SK-N-SH (cell line): ENCODE measurements around the gene EIF3B. TPM values are rescaled to one million over a fixed set of nuclear protein-coding genes. Genes with fewer than 3 reads are reported as not detected.
A peak's percentile ranks its signal among the peaks of the same experiment; 100 is the strongest.

Experiments used
- CTCF ChIA-PET: fragments of 300-600, 350-600 bp; formaldehyde crosslinking; extraction: SDS; loops from one replicate; lab custom pipeline; 2021; lab: Yijun Ruan, JAX
- POLR2A ChIA-PET: fragments of 350-600 bp; sonication (Branson Sonifier 250); formaldehyde crosslinking; extraction: SDS; loops from one replicate; lab custom pipeline; 2020; ENCODE audit warnings: antibody characterized with exemption, inconsistent platforms; lab: Yijun Ruan, JAX
- DNase-seq: peaks from one replicate; pipeline ENCODE4 v3.0.0; 2012
- H2AFZ ChIP-seq: fragments of 200-600 bp; sonication (generic); 2 replicates; pipeline ENCODE4 v1.8.1; 2016; ENCODE audit warnings: antibody characterized with exemption, mild to moderate bottlenecking, low read depth
- H3F3A ChIP-seq: fragments of 200-600 bp; sonication (generic); replicated peaks from 2 replicates; pipeline ENCODE3; 2016; ENCODE audit warnings: antibody characterized with exemption, mild to moderate bottlenecking; ENCODE audit not compliant: insufficient read depth
- H3K27ac ChIP-seq, 2 experiments: fragments of 200-500 bp in 1 of 2; fragments of 200-600 bp in 1 of 2; sonication (Bioruptor generic) in 1 of 2; sonication (generic), shearing (Covaris generic) in 1 of 2; 2 replicates each; pipeline versions ENCODE4 v1.5.1 to v1.6.1; 2014 to 2016; ENCODE audit warnings: low read depth in 2 of 2, inconsistent platforms in 1 of 2, low read length in 1 of 2, mild to moderate bottlenecking in 1 of 2, mixed read lengths in 1 of 2
- H3K27me3 ChIP-seq: fragments of 200-600 bp; sonication (generic), shearing (Covaris generic); 2 replicates; pipeline ENCODE4 v1.6.1; 2016; ENCODE audit warnings: mixed run types; ENCODE audit not compliant: insufficient read depth
- H3K36me3 ChIP-seq, 2 experiments: fragments of 200-500 bp in 1 of 2; fragments of 200-600 bp in 1 of 2; sonication (Bioruptor generic) in 1 of 2; sonication (generic) in 1 of 2; replicated peaks in 1 of 2; 2 replicates each; pipeline versions ENCODE3 to v1.5.1; 2014 to 2016; ENCODE audit warnings: low read length in 1 of 2, mild to moderate bottlenecking in 1 of 2; ENCODE audit not compliant: insufficient read depth in 2 of 2, control insufficient read depth in 1 of 2
- H3K4me1 ChIP-seq, 2 experiments: fragments of 200-500 bp in 1 of 2; fragments of 200-600 bp in 1 of 2; sonication (Bioruptor generic) in 1 of 2; sonication (generic), shearing (Covaris generic) in 1 of 2; 2 replicates each; pipeline versions ENCODE4 v1.5.1 to v1.6.1; 2014 to 2016; ENCODE audit warnings: low read depth in 1 of 2, low read length in 1 of 2, mixed run types in 1 of 2; ENCODE audit not compliant: insufficient read depth in 2 of 2, control insufficient read depth in 1 of 2
- H3K4me2 ChIP-seq: fragments of 200-600 bp; sonication (generic), shearing (Covaris generic); 2 replicates; pipeline ENCODE4 v1.6.1; 2017; ENCODE audit warnings: mixed run types
- H3K4me3 ChIP-seq, 2 experiments: fragments of 200-500 bp in 1 of 2; fragments of 200-600 bp in 1 of 2; sonication (Bioruptor generic) in 1 of 2; sonication (generic), shearing (Covaris generic) in 1 of 2; 2 replicates each; pipeline versions ENCODE4 v1.5.1 to v1.8.1; 2014 to 2016; ENCODE audit warnings: low read depth in 2 of 2, inconsistent platforms in 1 of 2, low read length in 1 of 2, mild to moderate bottlenecking in 1 of 2, mixed read lengths in 1 of 2, moderate library complexity in 1 of 2
- H3K79me2 ChIP-seq: fragments of 200-600 bp; sonication (generic); 2 replicates; pipeline ENCODE4 v1.8.1; 2017; ENCODE audit warnings: mild to moderate bottlenecking; ENCODE audit not compliant: insufficient read depth
- H3K9ac ChIP-seq: fragments of 200-600 bp; sonication (generic); 2 replicates; pipeline ENCODE4 v1.6.1; 2017; ENCODE audit warnings: mixed run types
- H3K9me2 ChIP-seq: fragments of 200-600 bp; sonication (generic); 2 replicates; pipeline ENCODE4 v1.6.1; 2017; ENCODE audit warnings: mixed run types
- H3K9me3 ChIP-seq: fragments of 200-600 bp; sonication (generic); 2 replicates; pipeline ENCODE4 v1.6.1; 2017; ENCODE audit warnings: mixed run types, mild to moderate bottlenecking, moderate library complexity
- H4K20me1 ChIP-seq: fragments of 200-600 bp; sonication (generic); 2 replicates; pipeline ENCODE4 v1.6.1; 2017; ENCODE audit warnings: mild to moderate bottlenecking, mixed run types; ENCODE audit not compliant: insufficient read depth
- EP300 ChIP-seq, 2 experiments: IDR thresholded peaks; 2 replicates each; pipeline versions ENCODE4 v1.4.0 to v1.6.1; 2012; ENCODE audit warnings: borderline replicate concordance in 1 of 2, low read depth in 1 of 2, low read length in 1 of 2
- EZH2phosphoT487 ChIP-seq: fragments of 200-600 bp; sonication (generic); IDR thresholded peaks from 2 replicates; pipeline ENCODE4 v1.6.1; 2017; ENCODE audit warnings: low read depth, mixed run types, mild to moderate bottlenecking, antibody characterized with exemption, moderate library complexity, borderline replicate concordance
- FOXM1 ChIP-seq: IDR thresholded peaks from 2 replicates; pipeline ENCODE4 v1.4.0; 2012; ENCODE audit warnings: low read depth, mild to moderate bottlenecking
- GATA2 ChIP-seq: sonication (generic); formaldehyde crosslinking; IDR thresholded peaks from 2 replicates; pipeline ENCODE4 v1.5.0; 2020; ENCODE audit warnings: mild to moderate bottlenecking, missing genetic modification reagents
- IRF3 ChIP-seq: fragments of 150-350 bp; IDR thresholded peaks from 2 replicates; pipeline ENCODE4 v1.6.1; 2016; ENCODE audit warnings: mild to moderate bottlenecking, low read depth, low read length
- MAX ChIP-seq: IDR thresholded peaks from 2 replicates; pipeline ENCODE4 v1.4.0; 2012; ENCODE audit warnings: low read depth
- MEF2A ChIP-seq: IDR thresholded peaks from 2 replicates; pipeline ENCODE4 v1.4.0; 2012; ENCODE audit warnings: low read depth, borderline replicate concordance
- NFIC ChIP-seq: IDR thresholded peaks from 2 replicates; pipeline ENCODE4 v1.4.0; 2012; ENCODE audit warnings: borderline replicate concordance
- POLR2AphosphoS5 ChIP-seq: IDR thresholded peaks from 2 replicates; pipeline ENCODE4 v1.6.1; 2012; ENCODE audit warnings: low read depth, low read length
- RAD21 ChIP-seq: IDR thresholded peaks from 2 replicates; pipeline ENCODE4 v1.6.1; 2012; ENCODE audit warnings: mild to moderate bottlenecking, low read length
- RCOR1 ChIP-seq: fragments of 150-350 bp; IDR thresholded peaks from 2 replicates; pipeline ENCODE4 v1.6.1; 2017; ENCODE audit warnings: antibody characterized with exemption, low read length
- RFX5 ChIP-seq: IDR thresholded peaks from 2 replicates; pipeline ENCODE4 v1.6.1; 2012; ENCODE audit warnings: mild to moderate bottlenecking, improper control_type of control experiment, low read length
- RXRA ChIP-seq: IDR thresholded peaks from 2 replicates; pipeline ENCODE4 v1.4.0; 2012; ENCODE audit warnings: low read depth, mild to moderate bottlenecking, borderline replicate concordance
- TAF1 ChIP-seq: IDR thresholded peaks from 2 replicates; pipeline ENCODE4 v1.6.1; 2012; ENCODE audit warnings: low read depth, mild to moderate bottlenecking, low read length, moderate library complexity, borderline replicate concordance
- USF1 ChIP-seq: IDR thresholded peaks from 2 replicates; pipeline ENCODE4 v1.4.0; 2012; ENCODE audit warnings: low read depth, borderline replicate concordance
- YY1 ChIP-seq: IDR thresholded peaks from 2 replicates; pipeline ENCODE4 v1.4.0; 2012; ENCODE audit warnings: low read depth, mild to moderate bottlenecking
- ZBTB33 ChIP-seq: IDR thresholded peaks from 2 replicates; pipeline ENCODE4 v1.4.0; 2012; ENCODE audit warnings: low read depth, borderline replicate concordance
- WGBS: methylation state at CpG from one replicate; pipeline ENCODE4 v1.1.6; 2017; ENCODE audit warnings: low lambda C conversion rate; 5-methylcytosine and 5-hydroxymethylcytosine counted together
- polyA plus RNA-seq, 3 experiments: library from polyadenylated mRNA; depleted of rRNA; stranded (reverse); fragments of >200 nt; gene quantifications; 2 replicates each; pipeline ENCODE4 v1.2.3, GENCODE V29; 2012
- TF ChIP-seq, protein P1 (sequence below): fragments of 200-600 bp; sonication (generic); IDR thresholded peaks from 2 replicates; pipeline ENCODE4 v1.6.1; 2017; ENCODE audit warnings: antibody characterized with exemption, mild to moderate bottlenecking, moderate library complexity
- TF ChIP-seq, protein P2 (sequence below): IDR thresholded peaks from 2 replicates; pipeline ENCODE4; 2012
- TF ChIP-seq, protein P3 (sequence below): IDR thresholded peaks from 2 replicates; pipeline ENCODE4 v1.6.1; 2012; ENCODE audit warnings: mild to moderate bottlenecking, low read depth, low read length, moderate library complexity

Gene EIF3B
- 140 and 151 TPM in 2 replicates for polyA plus RNA-seq (2012; rRNA removed)
- polyA plus RNA-seq (2012; cell fraction: cytosol; rRNA removed), result 102 and 103 TPM in 2 replicates
- 424 and 428 TPM in 2 replicates for polyA plus RNA-seq (2012; cell fraction: nucleus; rRNA removed)

GRCh38 chr7:2354186-2354938 is at the start of gene EIF3B:
Gene EIF3B, plus strand, starts transcription at chr7:2354827. Its CDS starts 95 bp downstream, at chr7:2354922.
- ChIA-PET POLR2A (interaction anchor here (0.6 to 1.5 kb wide), 11 partner anchors 10 to 272 kb away, joined by 3 to 9 read pairs (median 3); partner anchors contain the start of genes CHST12, MRM2 and NUDT1), CTCF (interaction anchor here (0.6 to 1.9 kb wide), 9 partner anchors 10 to 254 kb away, joined by 3 to 5 read pairs (median 4); no protein-coding TSS in a partner anchor)
- H3K4me3 ChIP-seq, result peak within 1 kb of the TSS; percentile 76 to 84
- peaks cover 19 to 30% of the 10 kb centered on the region in 2 experiments for H3K36me3 ChIP-seq
- H3K9ac ChIP-seq, result peak within 1 kb of the TSS; percentile 95
- H3K9me2 ChIP-seq, result no peaks in the 10 kb centered on the region
- H3F3A ChIP-seq, result no peaks in the 10 kb centered on the region
- peaks cover 80% of the 10 kb centered on the region for H3K79me2 ChIP-seq
- peak within 1 kb of the TSS; percentile 91 for H2AFZ ChIP-seq
- peaks cover 44% of the 10 kb centered on the region for H4K20me1 ChIP-seq
- H3K4me1 ChIP-seq, result peaks cover 7 to 18% of the 10 kb centered on the region in 2 experiments
- WGBS, result under 1% methylated on average over 38 of the region's 55 CpGs
- H3K4me2 ChIP-seq, result peak within 1 kb of the TSS; percentile 91
- H3K27me3 ChIP-seq, result no peaks in the 10 kb centered on the region
- H3K27ac ChIP-seq, result peak within 1 kb of the TSS; percentile 97 to 98
- no peaks in the 10 kb centered on the region for H3K9me3 ChIP-seq
- DNase-seq, result peak; percentile 99
- TF ChIP-seq YY1, result peak; percentile 98
- peak in 1 of 2 experiments; percentile 67; a peak in 1 of 4 replicates for TF ChIP-seq EP300 (IDR thresholded peaks at IDR 0.05; ENCODE audit: borderline replicate concordance in 1 of 2, low read depth in 1 of 2, low read length in 1 of 2)
- TF ChIP-seq RCOR1, result no peak
- TF ChIP-seq RFX5, result no peak
- TF ChIP-seq FOXM1, result no peak; the same call in 1 of the 2 replicates
- TF ChIP-seq MAX, result peak; percentile 92
- TF ChIP-seq, protein P1, sequence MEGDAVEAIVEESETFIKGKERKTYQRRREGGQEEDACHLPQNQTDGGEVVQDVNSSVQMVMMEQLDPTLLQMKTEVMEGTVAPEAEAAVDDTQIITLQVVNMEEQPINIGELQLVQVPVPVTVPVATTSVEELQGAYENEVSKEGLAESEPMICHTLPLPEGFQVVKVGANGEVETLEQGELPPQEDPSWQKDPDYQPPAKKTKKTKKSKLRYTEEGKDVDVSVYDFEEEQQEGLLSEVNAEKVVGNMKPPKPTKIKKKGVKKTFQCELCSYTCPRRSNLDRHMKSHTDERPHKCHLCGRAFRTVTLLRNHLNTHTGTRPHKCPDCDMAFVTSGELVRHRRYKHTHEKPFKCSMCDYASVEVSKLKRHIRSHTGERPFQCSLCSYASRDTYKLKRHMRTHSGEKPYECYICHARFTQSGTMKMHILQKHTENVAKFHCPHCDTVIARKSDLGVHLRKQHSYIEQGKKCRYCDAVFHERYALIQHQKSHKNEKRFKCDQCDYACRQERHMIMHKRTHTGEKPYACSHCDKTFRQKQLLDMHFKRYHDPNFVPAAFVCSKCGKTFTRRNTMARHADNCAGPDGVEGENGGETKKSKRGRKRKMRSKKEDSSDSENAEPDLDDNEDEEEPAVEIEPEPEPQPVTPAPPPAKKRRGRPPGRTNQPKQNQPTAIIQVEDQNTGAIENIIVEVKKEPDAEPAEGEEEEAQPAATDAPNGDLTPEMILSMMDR, result no peak
- TF ChIP-seq TAF1, result peak; percentile 98
- no peak for TF ChIP-seq RXRA
- no peak for TF ChIP-seq GATA2 (CRISPR knock-in tag)
- TF ChIP-seq EZH2phosphoT487, result no peak
- no peak for TF ChIP-seq RAD21
- no peak for TF ChIP-seq USF1
- no peak for TF ChIP-seq MEF2A
- TF ChIP-seq POLR2AphosphoS5, result peak; percentile 93
- TF ChIP-seq NFIC, result no peak
- TF ChIP-seq ZBTB33, result no peak
- TF ChIP-seq, protein P2, sequence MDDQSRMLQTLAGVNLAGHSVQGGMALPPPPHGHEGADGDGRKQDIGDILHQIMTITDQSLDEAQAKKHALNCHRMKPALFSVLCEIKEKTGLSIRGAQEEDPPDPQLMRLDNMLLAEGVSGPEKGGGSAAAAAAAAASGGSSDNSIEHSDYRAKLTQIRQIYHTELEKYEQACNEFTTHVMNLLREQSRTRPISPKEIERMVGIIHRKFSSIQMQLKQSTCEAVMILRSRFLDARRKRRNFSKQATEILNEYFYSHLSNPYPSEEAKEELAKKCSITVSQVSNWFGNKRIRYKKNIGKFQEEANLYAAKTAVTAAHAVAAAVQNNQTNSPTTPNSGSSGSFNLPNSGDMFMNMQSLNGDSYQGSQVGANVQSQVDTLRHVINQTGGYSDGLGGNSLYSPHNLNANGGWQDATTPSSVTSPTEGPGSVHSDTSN, result 0 out of 2 replicates have a peak, but pooled peaks have one; percentile 40
- no peak for TF ChIP-seq IRF3
- TF ChIP-seq, protein P3, sequence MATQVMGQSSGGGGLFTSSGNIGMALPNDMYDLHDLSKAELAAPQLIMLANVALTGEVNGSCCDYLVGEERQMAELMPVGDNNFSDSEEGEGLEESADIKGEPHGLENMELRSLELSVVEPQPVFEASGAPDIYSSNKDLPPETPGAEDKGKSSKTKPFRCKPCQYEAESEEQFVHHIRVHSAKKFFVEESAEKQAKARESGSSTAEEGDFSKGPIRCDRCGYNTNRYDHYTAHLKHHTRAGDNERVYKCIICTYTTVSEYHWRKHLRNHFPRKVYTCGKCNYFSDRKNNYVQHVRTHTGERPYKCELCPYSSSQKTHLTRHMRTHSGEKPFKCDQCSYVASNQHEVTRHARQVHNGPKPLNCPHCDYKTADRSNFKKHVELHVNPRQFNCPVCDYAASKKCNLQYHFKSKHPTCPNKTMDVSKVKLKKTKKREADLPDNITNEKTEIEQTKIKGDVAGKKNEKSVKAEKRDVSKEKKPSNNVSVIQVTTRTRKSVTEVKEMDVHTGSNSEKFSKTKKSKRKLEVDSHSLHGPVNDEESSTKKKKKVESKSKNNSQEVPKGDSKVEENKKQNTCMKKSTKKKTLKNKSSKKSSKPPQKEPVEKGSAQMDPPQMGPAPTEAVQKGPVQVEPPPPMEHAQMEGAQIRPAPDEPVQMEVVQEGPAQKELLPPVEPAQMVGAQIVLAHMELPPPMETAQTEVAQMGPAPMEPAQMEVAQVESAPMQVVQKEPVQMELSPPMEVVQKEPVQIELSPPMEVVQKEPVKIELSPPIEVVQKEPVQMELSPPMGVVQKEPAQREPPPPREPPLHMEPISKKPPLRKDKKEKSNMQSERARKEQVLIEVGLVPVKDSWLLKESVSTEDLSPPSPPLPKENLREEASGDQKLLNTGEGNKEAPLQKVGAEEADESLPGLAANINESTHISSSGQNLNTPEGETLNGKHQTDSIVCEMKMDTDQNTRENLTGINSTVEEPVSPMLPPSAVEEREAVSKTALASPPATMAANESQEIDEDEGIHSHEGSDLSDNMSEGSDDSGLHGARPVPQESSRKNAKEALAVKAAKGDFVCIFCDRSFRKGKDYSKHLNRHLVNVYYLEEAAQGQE, result peak; percentile 76; the same call in 1 of the 2 replicates
